ENCODE results near the gene ZFC3H1.

The ZFC3H1 gene

DNA sequence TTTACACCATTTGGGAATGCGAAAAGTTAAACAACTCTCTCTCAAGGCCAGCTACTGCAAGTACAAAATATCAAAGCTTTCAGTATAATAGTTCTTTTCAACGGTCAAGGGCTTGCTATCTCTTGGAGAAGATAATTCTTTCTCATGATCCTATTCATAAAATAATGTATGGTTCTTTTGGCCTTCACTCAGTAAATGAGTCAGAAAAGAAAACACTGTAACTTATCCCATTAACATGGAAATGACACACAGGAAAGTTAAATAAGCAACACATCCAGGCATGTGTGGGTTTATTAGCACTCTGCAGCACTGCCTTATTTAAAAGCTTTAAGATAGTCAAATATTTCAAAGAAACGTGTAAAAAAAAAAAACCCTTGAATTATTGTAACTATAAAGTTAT is 36.9 kb downstream of the ZFC3H1 start:
- no peak overlapping the region for H3K14ac ChIP-seq (ENCODE audit: low read length)
- no peak overlapping the region for H3K9ac ChIP-seq (ENCODE audit: low read depth, low read length, poor library complexity)
- H2AFZ ChIP-seq (ENCODE audit: low read length) = no peak overlapping the region
- peaks cover 11 to 100% of the 10 kb centered on the region in 2 donors for H3K36me3 ChIP-seq (replicated peaks in 1 of 2; ENCODE audit: control insufficient read depth in 2 of 2, insufficient read depth in 2 of 2, low read length in 2 of 2)
- no peak overlapping the region for H3K18ac ChIP-seq (ENCODE audit: low read length)
- H2BK12ac ChIP-seq (ENCODE audit: low read length) = no peak overlapping the region
- no peaks in the 10 kb centered on the region for H3K27me3 ChIP-seq (ENCODE audit: control insufficient read depth in 3 of 3, insufficient read depth in 3 of 3, low read depth in 1 of 3, low read length in 3 of 3)
- H2BK120ac ChIP-seq (ENCODE audit: low read depth, low read length) = no peak overlapping the region
- H3K4me1 ChIP-seq (ENCODE audit: control insufficient read depth in 2 of 2, insufficient read depth in 1 of 2, low read depth in 1 of 2, low read length in 2 of 2) = no peaks in the 10 kb centered on the region
- no peak overlapping the region for H4K8ac ChIP-seq (ENCODE audit: low read depth, low read length)
- no peak overlapping the region for H2BK5ac ChIP-seq (ENCODE audit: low read length)
- no peak overlapping the region for H3K4ac ChIP-seq (ENCODE audit: low read length)
- no peaks in the 10 kb centered on the region for H3K79me1 ChIP-seq (ENCODE audit: low read depth, low read length)
- H3K23ac ChIP-seq (ENCODE audit: low read depth, low read length, poor library complexity) = no peak overlapping the region
- no peak overlapping the region for H2AK5ac ChIP-seq (ENCODE audit: low read depth, low read length)
- no peak overlapping the region for H2BK15ac ChIP-seq (ENCODE audit: low read length)
- no peak overlapping the region for H3K27ac ChIP-seq (replicated peaks; ENCODE audit: low read length)
- H4K91ac ChIP-seq (ENCODE audit: low read depth, low read length, poor library complexity) = no peak overlapping the region
- no peaks in the 10 kb centered on the region for H3K9me3 ChIP-seq (replicated peaks in 1 of 2; ENCODE audit: control insufficient read depth in 2 of 2, insufficient read depth in 1 of 2, low read depth in 1 of 2, low read length in 2 of 2)
- WGBS, 2 donors (ENCODE audit: extremely low coverage in 2 of 2, insufficient read length in 2 of 2, insufficient replicate concordance in 1 of 2) = no CpG with 5 or more reads among the region's 3 CpGs
- H3K4me2 ChIP-seq (ENCODE audit: insufficient read depth, low read length, poor library complexity, severe bottlenecking) = no peak overlapping the region
- DNase-seq (ENCODE audit: low spot score) = no peak
- no peak overlapping the region for H3K4me3 ChIP-seq (ENCODE audit: low read length in 2 of 2)

DNA sequence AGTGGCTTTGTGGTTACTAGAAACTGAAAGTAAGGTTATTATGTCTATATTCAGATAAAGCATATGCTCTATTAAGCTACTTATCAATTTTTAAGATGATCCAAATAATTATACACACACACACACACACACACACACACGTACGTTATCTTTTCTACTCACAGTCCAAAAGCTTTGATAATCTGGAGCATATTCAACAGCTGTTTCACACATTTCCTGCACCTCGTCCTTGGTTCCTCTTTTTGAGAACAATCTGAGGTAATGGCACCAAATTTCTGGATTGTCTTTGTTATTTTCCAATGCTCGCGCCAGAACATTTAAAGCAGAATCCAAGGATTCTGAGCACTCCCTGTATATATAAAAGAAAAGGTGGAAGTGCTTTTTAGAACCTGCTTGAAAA is 37.5 kb downstream of the ZFC3H1 start:
- Histone ChIP-seq H4K91ac (ENCODE audit: low read depth, low read length, poor library complexity) (no peak overlapping the region), H2BK12ac (ENCODE audit: low read length) (no peak overlapping the region), H2AFZ (ENCODE audit: low read length) (no peak overlapping the region), H3K4me1 (ENCODE audit: control insufficient read depth in 2 of 2, insufficient read depth in 1 of 2, low read depth in 1 of 2, low read length in 2 of 2) (no peaks in the 10 kb centered on the region), H3K4me2 (ENCODE audit: insufficient read depth, low read length, poor library complexity, severe bottlenecking) (no peak overlapping the region), H2BK120ac (ENCODE audit: low read depth, low read length) (no peak overlapping the region), H2AK5ac (ENCODE audit: low read depth, low read length) (no peak overlapping the region), H4K8ac (ENCODE audit: low read depth, low read length) (no peak overlapping the region), H3K23ac (ENCODE audit: low read depth, low read length, poor library complexity) (no peak overlapping the region), H3K36me3 (replicated peaks in 1 of 2; ENCODE audit: control insufficient read depth in 2 of 2, insufficient read depth in 2 of 2, low read length in 2 of 2) (peaks cover 11 to 99% of the 10 kb centered on the region in 2 donors), H3K9me3 (replicated peaks in 1 of 2; ENCODE audit: control insufficient read depth in 2 of 2, insufficient read depth in 1 of 2, low read depth in 1 of 2, low read length in 2 of 2) (no peaks in the 10 kb centered on the region), H3K27me3 (ENCODE audit: control insufficient read depth in 3 of 3, insufficient read depth in 3 of 3, low read depth in 1 of 3, low read length in 3 of 3) (no peaks in the 10 kb centered on the region), H3K4me3 (ENCODE audit: low read length in 2 of 2) (no peak overlapping the region), H3K4ac (ENCODE audit: low read length) (no peak overlapping the region), H2BK15ac (ENCODE audit: low read length) (no peak overlapping the region), H3K79me1 (ENCODE audit: low read depth, low read length) (no peaks in the 10 kb centered on the region), H3K14ac (ENCODE audit: low read length) (no peak overlapping the region), H2BK5ac (ENCODE audit: low read length) (no peak overlapping the region), H3K18ac (ENCODE audit: low read length) (no peak overlapping the region), H3K27ac (replicated peaks; ENCODE audit: low read length) (no peak overlapping the region), H3K9ac (ENCODE audit: low read depth, low read length, poor library complexity) (no peak overlapping the region)
- DNase-seq (ENCODE audit: low spot score) = no peak
- WGBS, 2 donors (ENCODE audit: extremely low coverage in 2 of 2, insufficient read length in 2 of 2, insufficient replicate concordance in 1 of 2) = no CpG with 5 or more reads among the region's 5 CpGs

DNA sequence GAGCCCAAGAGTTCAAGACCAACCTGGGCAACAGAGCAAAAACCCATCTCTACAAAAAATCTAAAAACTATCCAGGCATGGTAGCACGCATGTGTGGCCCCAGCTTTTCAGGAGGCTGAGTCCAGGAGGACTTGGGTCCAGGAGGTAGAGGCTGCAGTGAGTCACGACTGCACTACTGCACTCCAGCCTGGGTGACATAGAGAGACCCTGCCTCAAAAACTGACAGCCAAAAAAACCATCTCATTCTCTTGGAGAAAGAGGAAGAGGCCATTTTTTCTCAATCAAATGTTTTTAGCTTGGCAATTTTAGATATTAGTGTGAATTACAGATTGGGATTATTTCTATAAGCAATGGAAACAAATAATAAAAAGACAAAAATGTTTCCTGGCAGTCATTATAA is 38.2 kb downstream of the ZFC3H1 start:
- peaks cover 11 to 99% of the 10 kb centered on the region in 2 donors for H3K36me3 ChIP-seq (replicated peaks in 1 of 2; ENCODE audit: control insufficient read depth in 2 of 2, insufficient read depth in 2 of 2, low read length in 2 of 2)

DNA sequence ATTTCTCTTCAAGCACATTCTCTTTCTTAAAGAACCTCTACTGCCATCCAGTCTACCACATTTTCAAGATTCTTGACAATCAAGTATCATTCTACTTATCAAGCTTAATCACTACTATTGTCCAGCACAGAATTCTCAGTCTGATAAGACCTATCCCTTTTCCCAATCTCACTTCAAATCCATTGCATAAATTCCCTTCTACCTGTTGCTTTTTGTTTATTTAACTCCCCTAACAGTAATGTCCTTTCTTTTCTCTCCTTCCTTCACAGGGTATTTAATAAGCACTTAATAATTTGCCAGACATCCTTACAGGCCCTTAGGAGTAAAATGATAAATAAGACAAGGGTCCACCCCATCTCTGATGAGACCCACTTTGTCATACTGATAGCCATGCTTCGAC is 41.7 kb downstream of the ZFC3H1 start:
- Histone ChIP-seq H3K27ac (replicated peaks; ENCODE audit: low read length) (no peak overlapping the region), H3K9ac (ENCODE audit: low read depth, low read length, poor library complexity) (no peak overlapping the region), H3K4me2 (ENCODE audit: insufficient read depth, low read length, poor library complexity, severe bottlenecking) (no peak overlapping the region), H2BK12ac (ENCODE audit: low read length) (no peak overlapping the region), H3K4me3 (ENCODE audit: low read length in 2 of 2) (no peak overlapping the region), H3K18ac (ENCODE audit: low read length) (no peak overlapping the region), H3K9me3 (replicated peaks in 1 of 2; ENCODE audit: control insufficient read depth in 2 of 2, insufficient read depth in 1 of 2, low read depth in 1 of 2, low read length in 2 of 2) (no peaks in the 10 kb centered on the region), H3K79me1 (ENCODE audit: low read depth, low read length) (no peaks in the 10 kb centered on the region), H3K36me3 (replicated peaks in 1 of 2; ENCODE audit: control insufficient read depth in 2 of 2, insufficient read depth in 2 of 2, low read length in 2 of 2) (peaks cover 9 to 99% of the 10 kb centered on the region in 2 donors), H4K8ac (ENCODE audit: low read depth, low read length) (no peak overlapping the region), H2BK5ac (ENCODE audit: low read length) (no peak overlapping the region), H3K14ac (ENCODE audit: low read length) (no peak overlapping the region), H3K23ac (ENCODE audit: low read depth, low read length, poor library complexity) (no peak overlapping the region), H2AFZ (ENCODE audit: low read length) (no peak overlapping the region), H3K4ac (ENCODE audit: low read length) (no peak overlapping the region), H2BK120ac (ENCODE audit: low read depth, low read length) (no peak overlapping the region), H3K27me3 (ENCODE audit: control insufficient read depth in 3 of 3, insufficient read depth in 3 of 3, low read depth in 1 of 3, low read length in 3 of 3) (no peaks in the 10 kb centered on the region), H2AK5ac (ENCODE audit: low read depth, low read length) (no peak overlapping the region), H4K91ac (ENCODE audit: low read depth, low read length, poor library complexity) (no peak overlapping the region), H3K4me1 (ENCODE audit: control insufficient read depth in 2 of 2, insufficient read depth in 1 of 2, low read depth in 1 of 2, low read length in 2 of 2) (no peaks in the 10 kb centered on the region), H2BK15ac (ENCODE audit: low read length) (no peak overlapping the region)
- no peak for DNase-seq (ENCODE audit: low spot score)
- WGBS, 2 donors (ENCODE audit: extremely low coverage in 2 of 2, insufficient read length in 2 of 2, insufficient replicate concordance in 1 of 2) = no CpG with 5 or more reads among the region's 1 CpG

More for the DNA sequence above, 38.2 kb downstream of the ZFC3H1 start:
- Histone ChIP-seq H3K4me1 (ENCODE audit: control insufficient read depth in 2 of 2, insufficient read depth in 1 of 2, low read depth in 1 of 2, low read length in 2 of 2) (no peaks in the 10 kb centered on the region), H2AFZ (ENCODE audit: low read length) (no peak overlapping the region), H3K4ac (ENCODE audit: low read length) (no peak overlapping the region), H3K9me3 (replicated peaks in 1 of 2; ENCODE audit: control insufficient read depth in 2 of 2, insufficient read depth in 1 of 2, low read depth in 1 of 2, low read length in 2 of 2) (no peaks in the 10 kb centered on the region), H4K8ac (ENCODE audit: low read depth, low read length) (no peak overlapping the region), H2BK120ac (ENCODE audit: low read depth, low read length) (no peak overlapping the region), H3K79me1 (ENCODE audit: low read depth, low read length) (no peaks in the 10 kb centered on the region), H3K23ac (ENCODE audit: low read depth, low read length, poor library complexity) (no peak overlapping the region), H2BK15ac (ENCODE audit: low read length) (no peak overlapping the region), H2BK12ac (ENCODE audit: low read length) (no peak overlapping the region), H3K14ac (ENCODE audit: low read length) (no peak overlapping the region), H3K4me3 (ENCODE audit: low read length in 2 of 2) (no peak overlapping the region), H3K9ac (ENCODE audit: low read depth, low read length, poor library complexity) (no peak overlapping the region), H2BK5ac (ENCODE audit: low read length) (no peak overlapping the region), H4K91ac (ENCODE audit: low read depth, low read length, poor library complexity) (no peak overlapping the region), H3K27me3 (ENCODE audit: control insufficient read depth in 3 of 3, insufficient read depth in 3 of 3, low read depth in 1 of 3, low read length in 3 of 3) (no peaks in the 10 kb centered on the region), H3K27ac (replicated peaks; ENCODE audit: low read length) (no peak overlapping the region), H3K4me2 (ENCODE audit: insufficient read depth, low read length, poor library complexity, severe bottlenecking) (no peak overlapping the region), H3K18ac (ENCODE audit: low read length) (no peak overlapping the region), H2AK5ac (ENCODE audit: low read depth, low read length) (no peak overlapping the region)
- DNase-seq (ENCODE audit: low spot score) = no peak
- WGBS, 2 donors (ENCODE audit: extremely low coverage in 2 of 2, insufficient read length in 2 of 2, insufficient replicate concordance in 1 of 2) = no CpG with 5 or more reads among the region's 2 CpGs
